MM.1S (cell line): ENCODE results near the gene APOH.

Source experiments
- DNase-seq: peaks from one replicate; pipeline ENCODE4 v3.0.0-alpha.2; 2015
- H2AFZ ChIP-seq: fragments of 300-600 bp; sonication (generic); 2 replicates; pipeline ENCODE4 v1.6.0; 2016; ENCODE audit warnings: antibody characterized with exemption, low read length
- H3F3A ChIP-seq: fragments of 300-600 bp; sonication (generic); 2 replicates; pipeline ENCODE4 v1.6.1; 2016; ENCODE audit warnings: mild to moderate bottlenecking, antibody characterized with exemption, low read length, moderate library complexity, mixed read lengths; ENCODE audit not compliant: insufficient read depth
- H3K27ac ChIP-seq: fragments of 300-600 bp; sonication (generic); 2 replicates; pipeline ENCODE4 v1.5.1; 2016; ENCODE audit warnings: mild to moderate bottlenecking, low read length
- H3K27me3 ChIP-seq: fragments of 300-600 bp; sonication (generic); replicated peaks from 2 replicates; pipeline ENCODE4 v1.6.0; 2016; ENCODE audit warnings: low read length; ENCODE audit not compliant: insufficient read depth
- H3K36me3 ChIP-seq: fragments of 300-600 bp; sonication (generic); replicated peaks from 2 replicates; pipeline ENCODE4 v1.6.1; 2016; ENCODE audit warnings: mild to moderate bottlenecking, low read length, mixed read lengths; ENCODE audit not compliant: insufficient read depth
- H3K4me1 ChIP-seq: fragments of 300-600 bp; sonication (generic); 2 replicates; pipeline ENCODE4 v1.6.1; 2016; ENCODE audit warnings: low read length, mixed read lengths
- H3K4me2 ChIP-seq: fragments of 300-600 bp; sonication (generic); 2 replicates; pipeline ENCODE4 v1.6.0; 2016; ENCODE audit warnings: low read depth, low read length
- H3K4me3 ChIP-seq: fragments of 300-600 bp; sonication (generic); 2 replicates; pipeline ENCODE4 v1.5.1; 2016; ENCODE audit warnings: low read length, mixed read lengths
- H3K79me2 ChIP-seq: fragments of 300-600 bp; sonication (generic); 2 replicates; pipeline ENCODE4 v1.6.1; 2016; ENCODE audit warnings: mixed run types, low read length, mixed read lengths
- H3K9ac ChIP-seq: fragments of 300-600 bp; sonication (generic); 2 replicates; pipeline ENCODE4 v1.6.1; 2016; ENCODE audit warnings: low read length, mixed read lengths
- H3K9me2 ChIP-seq: fragments of 300-600 bp; sonication (generic); replicated peaks from 2 replicates; pipeline ENCODE4 v1.6.1; 2016; ENCODE audit warnings: mild to moderate bottlenecking, low read length, mixed read lengths; ENCODE audit not compliant: insufficient read depth
- H3K9me3 ChIP-seq: fragments of 300-600 bp; sonication (generic); replicated peaks from 2 replicates; pipeline ENCODE4 v1.6.1; 2016; ENCODE audit warnings: mild to moderate bottlenecking, low read length, mixed read lengths; ENCODE audit not compliant: insufficient read depth
- H4K20me1 ChIP-seq: fragments of 300-600 bp; sonication (generic); 2 replicates; pipeline ENCODE4 v1.6.1; 2016; ENCODE audit warnings: mild to moderate bottlenecking, low read length, moderate library complexity, mixed read lengths; ENCODE audit not compliant: insufficient read depth
- CTCF ChIP-seq: fragments of 300-600 bp; sonication (generic); IDR thresholded peaks from 2 replicates; pipeline ENCODE4 v1.5.1; 2016; ENCODE audit warnings: antibody characterized with exemption, low read length, mixed read lengths
- EZH2 ChIP-seq: fragments of 300-600 bp; sonication (generic); optimal IDR thresholded peaks from 2 replicates; pipeline ENCODE3; 2017; ENCODE audit warnings: low read depth, mild to moderate bottlenecking, antibody characterized with exemption, low read length, mixed read lengths
- EZH2phosphoT487 ChIP-seq: fragments of 300-600 bp; sonication (generic); IDR thresholded peaks from 2 replicates; pipeline ENCODE4 v1.6.1; 2018; ENCODE audit warnings: antibody characterized with exemption, low read length

Gene APOH

GRCh38 chr17:66215529-66215911 is 13.7 kb downstream of the APOH start:
- Histone ChIP-seq H3K27me3 (no peaks in the 10 kb centered on the region), H3K9me2 (no peaks in the 10 kb centered on the region), H3K4me1 (no peaks in the 10 kb centered on the region), H3K9me3 (no peaks in the 10 kb centered on the region), H2AFZ (no peak overlapping the region), H4K20me1 (no peaks in the 10 kb centered on the region), H3F3A (no peaks in the 10 kb centered on the region), H3K9ac (no peak overlapping the region), H3K4me3 (no peak overlapping the region), H3K4me2 (no peak overlapping the region), H3K79me2 (no peaks in the 10 kb centered on the region), H3K27ac (no peak overlapping the region), H3K36me3 (no peaks in the 10 kb centered on the region)
- no peak for TF ChIP-seq EZH2
- no peak for TF ChIP-seq EZH2phosphoT487
- no peak for TF ChIP-seq CTCF
- no peak for DNase-seq

- no peak overlapping the region for H3K27ac ChIP-seq
- TF ChIP-seq EZH2 = no peak
- TF ChIP-seq CTCF = no peak
- TF ChIP-seq EZH2phosphoT487 = no peak
- no peak overlapping the region for H3K4me2 ChIP-seq
- H3K27me3 ChIP-seq = no peaks in the 10 kb centered on the region
- H3K4me1 ChIP-seq = no peaks in the 10 kb centered on the region
- no peaks in the 10 kb centered on the region for H3K9me3 ChIP-seq
- no peaks in the 10 kb centered on the region for H3K79me2 ChIP-seq
- H4K20me1 ChIP-seq = no peaks in the 10 kb centered on the region
- H3K4me3 ChIP-seq = no peak overlapping the region
- H3K36me3 ChIP-seq = no peaks in the 10 kb centered on the region
- DNase-seq = no peak
- no peak overlapping the region for H3K9ac ChIP-seq
- H2AFZ ChIP-seq = no peak overlapping the region
- no peaks in the 10 kb centered on the region for H3F3A ChIP-seq
- H3K9me2 ChIP-seq = no peaks in the 10 kb centered on the region
Measured at GRCh38 chr17:66214884-66215528, 14.2 kb downstream of the APOH start.

GRCh38 chr17:66211047-66211810 is 18.0 kb downstream of the APOH start:
- Histone ChIP-seq H3K4me1 (no peaks in the 10 kb centered on the region), H3K4me3 (no peak overlapping the region), H3F3A (no peaks in the 10 kb centered on the region), H2AFZ (no peak overlapping the region), H3K36me3 (no peaks in the 10 kb centered on the region), H3K4me2 (no peak overlapping the region), H3K79me2 (no peaks in the 10 kb centered on the region), H3K27ac (no peak overlapping the region), H4K20me1 (no peaks in the 10 kb centered on the region), H3K9ac (no peak overlapping the region), H3K9me3 (no peaks in the 10 kb centered on the region), H3K27me3 (no peaks in the 10 kb centered on the region), H3K9me2 (no peaks in the 10 kb centered on the region)
- DNase-seq = no peak
- no peak for TF ChIP-seq CTCF
- TF ChIP-seq EZH2phosphoT487 = no peak
- no peak for TF ChIP-seq EZH2
